ENCODE data around the gene ALG10. TPM values are rescaled to one million over a fixed set of nuclear protein-coding genes. Genes with fewer than 3 reads are reported as not detected.

Gene ALG10
- total RNA-seq, 1 experiment from 2014 or later, result 13.0 TPM

DNA sequence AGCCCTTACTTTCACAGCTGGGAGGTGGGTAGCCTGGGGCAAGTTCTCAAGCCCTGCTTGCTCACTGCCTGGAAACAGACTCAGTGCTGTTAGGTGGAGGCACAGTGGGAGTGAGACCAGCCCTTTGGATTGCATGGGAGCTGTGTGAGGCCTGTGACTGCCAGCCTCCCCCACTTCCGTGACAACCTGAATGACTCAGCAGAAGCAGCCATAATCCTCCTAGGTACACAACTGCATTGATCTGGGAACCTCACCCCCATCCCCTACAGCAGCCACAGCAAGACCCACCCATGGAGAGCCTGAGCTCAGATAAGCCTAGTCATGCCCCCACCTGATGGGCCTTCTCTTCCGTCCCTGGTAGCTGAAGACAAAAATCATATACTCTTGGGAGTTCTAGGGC, 26.4 kb downstream of the ALG10 start:
- Histone ChIP-seq H2AK5ac (ENCODE audit: insufficient read length, low read length) (no peak overlapping the region), H3K18ac (ENCODE audit: insufficient read length, low read depth, low read length) (no peak overlapping the region), H3K9ac (ENCODE audit: extremely low read depth, insufficient read length, low read length) (no peak overlapping the region), H3T11ph (ENCODE audit: low read length) (no peak overlapping the region), H3K56ac (ENCODE audit: insufficient read length, low read depth, low read length) (no peak overlapping the region), H2BK15ac (ENCODE audit: low read depth, low read length) (no peak overlapping the region), H2BK5ac (ENCODE audit: insufficient read length, low read length) (no peak overlapping the region), H3K14ac (ENCODE audit: insufficient read depth, low read length) (no peak overlapping the region), H4K20me1 (ENCODE audit: control insufficient read depth, insufficient read depth, insufficient read length) (no peaks in the 10 kb centered on the region), H3K23me2 (ENCODE audit: insufficient read length, low read depth, low read length, poor library complexity, severe bottlenecking) (no peaks in the 10 kb centered on the region), H3K4me1 (ENCODE audit: insufficient read depth, low read length) (no peaks in the 10 kb centered on the region), H3K4me2 (ENCODE audit: insufficient read depth, insufficient read length, low read length) (no peak overlapping the region), H3K9me3 (ENCODE audit: control insufficient read depth, low read depth, low read length) (peaks cover 36% of the 10 kb centered on the region), H2AFZ (ENCODE audit: low read length) (no peak overlapping the region), H2BK120ac (ENCODE audit: low read depth, low read length, poor library complexity, severe bottlenecking) (no peak overlapping the region), H3K27ac (ENCODE audit: insufficient read length, low read depth, low read length) (no peak overlapping the region), H3K79me1 (ENCODE audit: insufficient read depth, low read depth, low read length, poor library complexity, severe bottlenecking) (no peaks in the 10 kb centered on the region), H2BK12ac (ENCODE audit: insufficient read length, low read depth, low read length) (no peak overlapping the region), H2BK20ac (ENCODE audit: low read depth, low read length, poor library complexity, severe bottlenecking) (no peak overlapping the region), H3K4ac (ENCODE audit: low read depth, low read length) (no peak overlapping the region), H3K27me3 (ENCODE audit: insufficient read depth, low read length) (no peaks in the 10 kb centered on the region), H3K79me2 (ENCODE audit: insufficient read depth, low read length) (no peaks in the 10 kb centered on the region), H3K23ac (ENCODE audit: insufficient read length, low read depth, low read length) (no peak overlapping the region), H4K91ac (ENCODE audit: insufficient read length, low read depth, low read length) (no peak overlapping the region), H4K8ac (replicated peaks; ENCODE audit: insufficient read length, low read depth, low read length) (no peak overlapping the region), H4K5ac (ENCODE audit: insufficient read length, low read depth, low read length) (no peak overlapping the region)
- no peak for DNase-seq
- no peak for TF ChIP-seq CTCF (conservative IDR thresholded peaks at IDR 0.05)
- Mint-ChIP-seq H3K9me3 (peaks cover 87 to 92% of the 10 kb centered on the region in 2 experiments), H3K4me3 (no peak overlapping the region), H3K4me1 (no peaks in the 10 kb centered on the region), H3K27me3 (ENCODE audit: low read depth) (no peaks in the 10 kb centered on the region; the same call in 1 of the 2 replicates), H3K36me3 (ENCODE audit: insufficient read depth in 1 of 3, low read depth in 3 of 3) (peaks cover 26 to 47% (median 26%) of the 10 kb centered on the region in 3 experiments), H3K27ac (no peak overlapping the region)
- no CpG with 5 or more reads among the region's 2 CpGs for WGBS (ENCODE audit: extremely low coverage, insufficient read length, low lambda C conversion rate)

All from H9 (cell line).